Mesothelial cell of epicardium (in vitro differentiated cells): ENCODE results near the gene CHIT1. TPM values are rescaled to one million over a fixed set of nuclear protein-coding genes. Genes with fewer than 3 reads are reported as not detected.
A peak's percentile ranks its signal among the peaks of the same experiment; 100 is the strongest.
"Not testable (repeated sequence)": the region's sequence is repeated elsewhere in the genome, so short reads cannot be mapped to it uniquely, and the experiment has no call there.

Experiments
- DNase-seq, 2 experiments: peaks; one replicate each; pipeline ENCODE4 v3.0.0; 2021; ENCODE audit warnings: low spot score in 2 of 2; ENCODE audit not compliant: unreplicated experiment in 2 of 2
- H3K27ac Mint-ChIP-seq: 2 replicates; pipeline ENCODE4 v1.8.0; 2021; ENCODE audit warnings: mixed read lengths
- H3K27me3 Mint-ChIP-seq: 2 replicates; pipeline ENCODE4 v1.8.0; 2021; ENCODE audit warnings: low read depth, mixed read lengths
- H3K36me3 Mint-ChIP-seq: 2 replicates; pipeline ENCODE4 v1.8.0; 2021; ENCODE audit warnings: mixed read lengths
- H3K4me1 Mint-ChIP-seq: 2 replicates; pipeline ENCODE4 v1.8.0; 2021; ENCODE audit warnings: mixed read lengths
- H3K4me3 Mint-ChIP-seq: 2 replicates; pipeline ENCODE4 v1.8.0; 2021; ENCODE audit warnings: mild to moderate bottlenecking, moderate library complexity, mixed read lengths
- H3K9me3 Mint-ChIP-seq: 2 replicates; pipeline ENCODE4 v1.8.0; 2021; ENCODE audit warnings: mixed read lengths
- CTCF ChIP-seq: fragments of 200-600 bp; sonication (generic); IDR thresholded peaks from one replicate; pipeline ENCODE4 v1.5.0; 2021; ENCODE audit warnings: antibody characterized with exemption; ENCODE audit not compliant: unreplicated experiment
- total RNA-seq: library from RNA; stranded (reverse); gene quantifications from 3 replicates; pipeline ENCODE4 v1.2.1, GENCODE V29; 2021

The CHIT1 gene
- total RNA-seq, 1 donor from 2014 or later, result 0.13 TPM

- no peak for TF ChIP-seq CTCF
- Mint-ChIP-seq H3K4me3 (peak overlapping the region; percentile 85), H3K36me3 (no peaks in the 10 kb centered on the region), H3K4me1 (peaks cover 29% of the 10 kb centered on the region), H3K27me3 (peaks cover 2% of the 10 kb centered on the region), H3K9me3 (no peaks in the 10 kb centered on the region), H3K27ac (peak overlapping the region; percentile 86)
- no peak for DNase-seq
Observed at GRCh38 chr1:203267912-203268311, 38.4 kb upstream of the CHIT1 start.

- peak; percentile 56 to 84 for DNase-seq
- Mint-ChIP-seq H3K27me3 (peaks cover 4% of the 10 kb centered on the region), H3K9me3 (no peaks in the 10 kb centered on the region), H3K4me3 (peak overlapping the region; percentile 85), H3K27ac (peak overlapping the region; percentile 86), H3K4me1 (peaks cover 25% of the 10 kb centered on the region), H3K36me3 (no peaks in the 10 kb centered on the region)
- TF ChIP-seq CTCF, result peak; percentile 86
Observed at GRCh38 chr1:203267347-203267846, 37.9 kb upstream of the CHIT1 start.

GRCh38 chr1:203266140-203266539, 36.7 kb upstream of the CHIT1 start:
- not testable (repeated sequence) for H3K27ac Mint-ChIP-seq, H3K36me3 Mint-ChIP-seq, H3K9me3 Mint-ChIP-seq, H3K4me3 Mint-ChIP-seq, DNase-seq
- Mint-ChIP-seq H3K4me1 (peaks cover 12% of the 10 kb centered on the region), H3K27me3 (peaks cover 16% of the 10 kb centered on the region)

GRCh38 chr1:203265541-203265940, 36.1 kb upstream of the CHIT1 start:
- no peak overlapping the region for H3K27ac Mint-ChIP-seq
- no peaks in the 10 kb centered on the region for H3K9me3 Mint-ChIP-seq
- H3K4me1 Mint-ChIP-seq, result peaks cover 8% of the 10 kb centered on the region
- no peak for TF ChIP-seq CTCF
- H3K36me3 Mint-ChIP-seq, result no peaks in the 10 kb centered on the region
- DNase-seq, result no peak
- H3K27me3 Mint-ChIP-seq, result peaks cover 21% of the 10 kb centered on the region
- H3K4me3 Mint-ChIP-seq, result no peak overlapping the region

- Mint-ChIP-seq H3K27ac (no peak overlapping the region), H3K27me3 (peaks cover 36% of the 10 kb centered on the region), H3K36me3 (no peaks in the 10 kb centered on the region), H3K9me3 (no peaks in the 10 kb centered on the region), H3K4me1 (peaks cover 8% of the 10 kb centered on the region), H3K4me3 (no peak overlapping the region)
- DNase-seq, result no peak
- no peak for TF ChIP-seq CTCF
Observed at GRCh38 chr1:203264052-203264501, 34.6 kb upstream of the CHIT1 start.

GRCh38 chr1:203263496-203263895, 34.0 kb upstream of the CHIT1 start:
- DNase-seq, result no peak
- TF ChIP-seq CTCF, result no peak
- no peaks in the 10 kb centered on the region for H3K9me3 Mint-ChIP-seq
- H3K36me3 Mint-ChIP-seq, result no peaks in the 10 kb centered on the region
- no peak overlapping the region for H3K27ac Mint-ChIP-seq
- no peak overlapping the region for H3K4me3 Mint-ChIP-seq
- peaks cover 8% of the 10 kb centered on the region for H3K4me1 Mint-ChIP-seq
- H3K27me3 Mint-ChIP-seq, result peaks cover 37% of the 10 kb centered on the region

- H3K9me3 Mint-ChIP-seq, result peaks cover 32% of the 10 kb centered on the region
- not testable (repeated sequence) for H3K27ac Mint-ChIP-seq, H3K4me1 Mint-ChIP-seq, DNase-seq, H3K4me3 Mint-ChIP-seq, H3K36me3 Mint-ChIP-seq
- peaks cover 67% of the 10 kb centered on the region for H3K27me3 Mint-ChIP-seq
Observed at GRCh38 chr1:203256636-203257035, 27.2 kb upstream of the CHIT1 start.

- H3K9me3 Mint-ChIP-seq, result peaks cover 32% of the 10 kb centered on the region
- not testable (repeated sequence) for DNase-seq, H3K36me3 Mint-ChIP-seq, H3K4me3 Mint-ChIP-seq, H3K27ac Mint-ChIP-seq, H3K4me1 Mint-ChIP-seq
- H3K27me3 Mint-ChIP-seq, result peaks cover 56% of the 10 kb centered on the region
Observed at GRCh38 chr1:203254782-203255181, 25.3 kb upstream of the CHIT1 start.
